WI38 (cell line): ENCODE results near the gene NECAB2.

ENCODE experiments used
- H3K4me3 ChIP-seq: 2 replicates; pipeline ENCODE4 v1.5.1; 2011; ENCODE audit warnings: low read depth, mild to moderate bottlenecking, control low read depth, low read length
- TF ChIP-seq, protein P1 (sequence below): IDR thresholded peaks from 2 replicates; pipeline ENCODE4 v1.5.1; 2012; ENCODE audit warnings: low read depth, mild to moderate bottlenecking, control low read depth, low read length

The NECAB2 gene

DNA sequence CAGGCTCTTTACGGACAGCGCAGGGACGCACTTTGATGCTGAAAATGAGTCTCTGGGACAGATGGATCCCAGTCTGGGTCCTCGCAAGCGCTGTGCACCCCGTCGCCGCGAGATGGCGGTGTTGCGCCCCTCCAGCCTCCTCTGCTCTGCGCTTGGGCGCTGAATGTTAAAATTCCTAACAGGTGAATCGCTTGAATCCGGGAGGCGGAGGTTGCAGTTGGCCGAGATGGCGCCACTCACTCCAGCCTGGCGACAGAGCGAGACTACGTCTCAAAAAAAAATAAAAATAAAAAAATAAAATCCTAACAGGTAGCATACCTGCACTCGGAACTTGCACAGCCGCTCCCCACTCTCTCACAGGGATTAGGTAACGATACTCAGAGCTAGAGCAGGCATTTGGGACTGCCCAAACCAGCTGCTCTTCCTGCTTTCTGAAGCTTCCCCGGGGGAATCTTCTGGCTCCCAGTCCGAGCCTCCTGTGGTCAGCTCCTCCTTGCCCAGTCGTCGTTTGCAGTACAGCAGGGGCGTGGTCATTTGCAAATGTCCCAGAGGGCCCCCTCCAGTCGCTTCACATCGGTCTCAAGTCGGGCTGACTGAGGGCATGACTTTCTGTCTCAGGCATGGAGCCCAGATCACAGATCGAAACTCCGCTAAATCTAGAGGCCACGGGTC is 41.2 kb upstream of the NECAB2 start:
- TF ChIP-seq, protein P1, sequence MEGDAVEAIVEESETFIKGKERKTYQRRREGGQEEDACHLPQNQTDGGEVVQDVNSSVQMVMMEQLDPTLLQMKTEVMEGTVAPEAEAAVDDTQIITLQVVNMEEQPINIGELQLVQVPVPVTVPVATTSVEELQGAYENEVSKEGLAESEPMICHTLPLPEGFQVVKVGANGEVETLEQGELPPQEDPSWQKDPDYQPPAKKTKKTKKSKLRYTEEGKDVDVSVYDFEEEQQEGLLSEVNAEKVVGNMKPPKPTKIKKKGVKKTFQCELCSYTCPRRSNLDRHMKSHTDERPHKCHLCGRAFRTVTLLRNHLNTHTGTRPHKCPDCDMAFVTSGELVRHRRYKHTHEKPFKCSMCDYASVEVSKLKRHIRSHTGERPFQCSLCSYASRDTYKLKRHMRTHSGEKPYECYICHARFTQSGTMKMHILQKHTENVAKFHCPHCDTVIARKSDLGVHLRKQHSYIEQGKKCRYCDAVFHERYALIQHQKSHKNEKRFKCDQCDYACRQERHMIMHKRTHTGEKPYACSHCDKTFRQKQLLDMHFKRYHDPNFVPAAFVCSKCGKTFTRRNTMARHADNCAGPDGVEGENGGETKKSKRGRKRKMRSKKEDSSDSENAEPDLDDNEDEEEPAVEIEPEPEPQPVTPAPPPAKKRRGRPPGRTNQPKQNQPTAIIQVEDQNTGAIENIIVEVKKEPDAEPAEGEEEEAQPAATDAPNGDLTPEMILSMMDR: peak; percentile 95
- peak overlapping the region; percentile 27 for H3K4me3 ChIP-seq

GRCh38 chr16:83928341-83929055 is 39.5 kb upstream of the NECAB2 start:
- TF ChIP-seq, protein P1: no peak
- H3K4me3 ChIP-seq: no peak overlapping the region

DNA sequence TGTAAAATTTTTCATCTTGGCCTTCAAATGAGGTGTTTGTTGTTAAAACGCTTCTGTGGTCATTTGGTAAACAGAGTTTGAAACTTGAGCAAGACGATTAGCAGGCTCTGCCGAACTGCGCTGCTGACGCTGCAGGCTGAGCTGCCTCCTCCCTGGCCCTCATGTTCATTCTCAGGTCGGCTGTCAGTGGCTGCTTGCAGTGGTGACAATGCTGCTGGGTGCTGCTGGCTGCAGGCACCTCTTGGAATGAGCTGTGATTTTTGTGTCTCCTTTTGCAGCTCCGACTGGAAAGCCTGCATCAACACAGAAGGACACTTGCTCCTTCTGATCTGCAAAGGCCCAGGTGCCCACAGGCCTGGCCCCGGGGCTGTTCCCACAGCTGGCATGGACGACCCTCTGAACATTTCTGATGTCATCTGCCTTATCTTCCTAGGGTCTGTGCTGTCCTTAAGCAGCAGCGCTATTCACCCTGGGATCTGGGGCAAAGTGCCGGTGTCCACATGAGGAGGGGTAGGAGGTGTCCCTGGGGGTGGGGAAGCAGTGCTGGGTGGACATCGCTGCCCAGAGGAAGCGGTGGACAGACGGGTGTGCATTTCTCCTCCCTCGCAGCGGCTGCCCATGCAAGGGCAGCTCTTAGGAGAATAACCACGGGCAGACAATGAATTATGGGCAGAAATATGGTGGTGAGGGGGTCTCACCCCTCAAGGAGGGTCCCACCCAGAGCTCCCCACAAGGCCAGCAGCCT is 38.1 kb upstream of the NECAB2 start:
- no peak overlapping the region for H3K4me3 ChIP-seq
- TF ChIP-seq, protein P1: no peak

GRCh38 chr16:83930730-83931500 is 37.1 kb upstream of the NECAB2 start:
- no peak overlapping the region for H3K4me3 ChIP-seq
- TF ChIP-seq, protein P1: no peak

DNA sequence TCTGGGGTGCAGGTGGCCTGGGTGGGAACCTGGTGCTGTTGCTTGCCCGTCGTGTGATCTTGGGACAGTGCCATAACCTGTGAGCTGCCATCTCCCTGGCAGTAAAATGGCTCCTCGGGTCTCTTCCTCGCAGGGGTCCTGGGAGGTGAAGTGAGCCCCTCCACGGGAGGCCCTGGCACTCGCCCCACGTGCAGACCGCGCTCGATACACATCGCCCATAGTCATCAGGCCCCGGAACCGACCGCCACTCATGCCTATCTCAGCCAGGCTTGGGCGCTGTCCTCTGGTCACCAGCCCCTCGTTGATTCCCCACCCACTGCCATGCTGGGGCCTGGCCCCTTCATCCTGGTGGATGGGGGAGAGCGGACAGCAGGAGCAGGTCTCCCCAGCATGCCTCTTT is 36.5 kb upstream of the NECAB2 start:
- TF ChIP-seq, protein P1: no peak
- no peak overlapping the region for H3K4me3 ChIP-seq

DNA sequence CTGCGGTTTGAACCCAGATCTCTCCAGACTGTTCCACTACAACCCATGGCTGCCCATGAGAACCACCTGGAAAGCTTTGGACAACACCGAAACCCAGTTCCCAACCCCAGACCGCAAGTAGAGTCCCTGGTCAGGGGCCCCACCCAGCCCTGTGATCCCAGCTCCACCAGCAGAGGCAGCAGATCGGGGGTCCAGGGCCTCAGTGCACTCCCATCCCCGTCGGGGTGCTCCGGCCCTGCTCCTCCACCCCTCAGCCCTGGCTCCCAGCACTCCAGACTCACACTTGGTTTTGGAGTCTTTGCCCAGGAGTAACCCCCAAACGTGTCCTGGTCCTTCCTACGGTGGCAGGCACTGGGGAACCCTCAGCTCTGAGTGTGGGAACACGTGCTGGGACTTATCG is 35.7 kb upstream of the NECAB2 start:
- H3K4me3 ChIP-seq: no peak overlapping the region
- TF ChIP-seq, protein P1: no peak
